Right lobe of liver (tissue), 6 donors: ENCODE measurements around the gene RTKN. TPM values are rescaled to one million over a fixed set of nuclear protein-coding genes. Genes with fewer than 3 reads are reported as not detected.

Experiments used
- ATAC-seq, 4 donors: fragments of 200-7000 bp; cut with Tn5 transposase; one replicate each; pipeline ENCODE4 v1.9.1; 2020; ENCODE audit warnings: mild to moderate bottlenecking in 4 of 4, moderate library complexity in 4 of 4
- DNase-seq, 3 donors: peaks; one replicate each; pipeline ENCODE4 v3.0.0-alpha.2; 2020
- H3K27ac ChIP-seq, 3 donors: fragments of 200-600 bp; one replicate each; pipeline ENCODE4 v1.8.0; 2022
- H3K27me3 ChIP-seq, 2 donors: fragments of 200-600 bp; one replicate each; pipeline ENCODE4 v1.8.0; 2022
- H3K36me3 ChIP-seq, 4 donors: fragments of 200-600 bp; sonication (generic) in 1 of 4; one replicate each; pipeline versions ENCODE4 v1.5.1 to v1.8.0; 2017 to 2022; ENCODE audit warnings: control low read depth in 1 of 4
- H3K4me1 ChIP-seq, 4 donors: fragments of 200-600 bp; sonication (generic) in 1 of 4; one replicate each; pipeline versions ENCODE4 v1.5.1 to v1.8.0; 2017 to 2022; ENCODE audit warnings: control low read depth in 1 of 4
- H3K4me3 ChIP-seq, 3 donors: fragments of 200-600 bp; one replicate each; pipeline ENCODE4 v1.8.0; 2022
- H3K9me3 ChIP-seq, 4 donors: fragments of 200-600 bp; sonication (generic) in 1 of 4; one replicate each; pipeline versions ENCODE4 v1.5.1 to v1.8.0; 2017 to 2022; ENCODE audit warnings: control low read depth in 1 of 4
- CTCF ChIP-seq, 4 donors: fragments of 200-600 bp in 3 of 4; fragments of 450-650 bp in 1 of 4; IDR thresholded peaks; one replicate each; pipeline versions ENCODE4 v1.5.1 to v1.8.0; 2016 to 2022; ENCODE audit warnings: antibody characterized with exemption in 4 of 4, mild to moderate bottlenecking in 2 of 4
- POLR2A ChIP-seq: fragments of 450-650 bp; IDR thresholded peaks from one replicate; pipeline ENCODE4 v1.6.1; 2017; ENCODE audit warnings: antibody characterized with exemption, mild to moderate bottlenecking
- WGBS: methylation state at CpG from one replicate; pipeline ENCODE4 v1.1.6; 2018; ENCODE audit warnings: low coverage, low lambda C conversion rate; ENCODE audit not compliant: insufficient coverage; ENCODE audit errors: missing lambda C conversion rate; 5-methylcytosine and 5-hydroxymethylcytosine counted together
- intact Hi-C, 2 donors: fragments of 100-400 bp; cut with DNase I; formaldehyde crosslinking; loops; one replicate each; pipeline versions ENCODE4 v1.11.2 to v1.14.1; 2022
- total RNA-seq, 6 experiments: library from RNA; depleted of rRNA in 2 of 6; stranded (reverse); fragments of >200 nt in 2 of 6; fragmentation: NEBNext Ultra II Directional in 3 of 6; extraction: Animal tissue kit (Norgen Biotek cat#: 25700) in 3 of 6; gene quantifications; one replicate each; pipeline versions ENCODE4 v1.1.0 to v1.2.4, GENCODE V29; 2016 to 2023
- donor health status: DM: no; HTN: yes; CAD: no.
- donor health status: DM: no; HTN: no; CAD: no.
- donor health status: DM: no; HTN: no; CAD: no.
- donor health status: DM: no; HTN: yes; CAD: no.
- donor health status: DM: no; HTN: yes; CAD: no.

RTKN gene
- total RNA-seq, 6 experiments from 2014 or later = 61.5 to 103 (median 83.0) TPM

GRCh38 chr2:74481431-74481830 is 39.7 kb upstream of the RTKN start:
- no peak for DNase-seq

DNA sequence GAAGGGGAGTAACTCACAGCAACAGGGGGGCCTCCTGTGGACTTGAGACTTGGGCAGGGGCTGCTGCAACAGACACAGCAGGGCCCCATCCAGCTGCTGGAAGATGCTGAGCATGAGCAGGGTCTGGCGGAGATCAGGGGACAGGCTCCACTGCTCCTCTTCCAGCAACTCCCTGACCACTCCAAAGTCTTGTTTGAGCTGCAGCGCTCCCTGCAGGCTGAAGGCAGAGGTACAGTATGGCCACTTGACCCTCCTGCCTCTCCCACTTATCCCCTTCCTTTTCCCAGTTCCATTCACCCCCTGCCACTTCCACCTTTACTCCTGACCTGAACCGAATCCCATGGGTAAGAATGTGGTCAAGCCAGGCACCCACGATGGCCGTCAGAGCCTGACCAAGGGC is 33.2 kb upstream of the RTKN start:
- Histone ChIP-seq H3K27ac (no peak overlapping the region), H3K27me3 (no peaks in the 10 kb centered on the region), H3K4me1 (peaks cover 0 to 29% (median 5%) of the 10 kb centered on the region in 4 donors), H3K36me3 (peaks cover 0 to 20% (median 5%) of the 10 kb centered on the region in 4 donors), H3K9me3 (no peaks in the 10 kb centered on the region), H3K4me3 (no peak overlapping the region)
- TF ChIP-seq CTCF (IDR thresholded peaks at IDR 0.05) (peak in 2 of 4 donors; percentile 9), POLR2A (no peak)
- no peak for ATAC-seq
- DNase-seq = no peak
- intact Hi-C loops = no loop called here
- no CpG with 5 or more reads among the region's 5 CpGs for WGBS

More at GRCh38 chr2:74481431-74481830, 39.7 kb upstream of the RTKN start:
- WGBS = 38% methylated on average over 1 of the region's 3 CpGs
- no peak for TF ChIP-seq CTCF (IDR thresholded peaks at IDR 0.05)
- no peak for TF ChIP-seq POLR2A
- no peaks in the 10 kb centered on the region for H3K27me3 ChIP-seq
- peak overlapping the region; percentile 93 to 99 (median 97) for H3K4me3 ChIP-seq
- no peak overlapping the region for H3K27ac ChIP-seq
- H3K36me3 ChIP-seq = peaks cover 0 to 16% (median 2%) of the 10 kb centered on the region in 4 donors
- peaks cover 0 to 46% (median 10%) of the 10 kb centered on the region in 4 donors for H3K4me1 ChIP-seq
- intact Hi-C loops = no loop called here
- ATAC-seq = no peak
- H3K9me3 ChIP-seq = no peaks in the 10 kb centered on the region

DNA sequence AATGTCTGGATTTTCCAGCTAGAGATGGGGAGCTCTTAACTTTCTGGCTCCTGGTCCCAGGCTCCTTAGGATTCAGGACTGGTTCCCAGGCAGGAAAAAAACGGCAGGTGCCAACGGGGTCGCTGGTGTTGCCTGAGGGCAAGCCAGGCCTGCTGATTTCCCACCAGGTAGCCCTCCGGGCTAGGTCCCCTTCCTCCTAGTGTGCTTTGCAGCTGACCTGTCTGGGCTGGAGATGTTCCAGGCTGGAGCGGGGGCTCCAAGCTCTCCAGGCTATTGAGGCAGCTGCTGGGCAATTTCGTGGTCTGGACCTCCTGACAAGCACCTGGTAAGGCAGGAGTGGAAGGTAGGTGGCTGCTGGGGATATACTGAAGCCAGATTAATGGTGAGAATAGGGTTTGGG is 32.7 kb upstream of the RTKN start:
- no peaks in the 10 kb centered on the region for H3K9me3 ChIP-seq
- intact Hi-C loops = no loop called here
- 88% methylated on average over 3 of the region's 6 CpGs for WGBS
- no peak overlapping the region for H3K27ac ChIP-seq
- no peak for ATAC-seq
- H3K4me1 ChIP-seq = peaks cover 0 to 29% (median 5%) of the 10 kb centered on the region in 4 donors
- H3K36me3 ChIP-seq = peaks cover 0 to 20% (median 5%) of the 10 kb centered on the region in 4 donors
- no peak for DNase-seq
- TF ChIP-seq CTCF (IDR thresholded peaks at IDR 0.05) (no peak), POLR2A (no peak)
- H3K27me3 ChIP-seq = no peaks in the 10 kb centered on the region
- no peak overlapping the region for H3K4me3 ChIP-seq

- ATAC-seq = peak; percentile 8 to 19 (median 14)
Measured at GRCh38 chr2:74472945-74473258, 31.2 kb upstream of the RTKN start.

More at GRCh38 chr2:74472945-74473258, 31.2 kb upstream of the RTKN start:
- TF ChIP-seq POLR2A (no peak), CTCF (IDR thresholded peaks at IDR 0.05) (no peak)
- intact Hi-C loops = no loop called here
- peaks cover 0 to 29% (median 5%) of the 10 kb centered on the region in 4 donors for H3K4me1 ChIP-seq
- H3K27me3 ChIP-seq = no peaks in the 10 kb centered on the region
- H3K27ac ChIP-seq = peak overlapping the region; percentile 66 to 91 (median 88)
- H3K4me3 ChIP-seq = peak overlapping the region; percentile 56 to 65 (median 57)
- DNase-seq = no peak
- WGBS = 5% methylated on average over 7 of the region's 7 CpGs
- H3K9me3 ChIP-seq = no peaks in the 10 kb centered on the region
- H3K36me3 ChIP-seq = peaks cover 0 to 16% (median 5%) of the 10 kb centered on the region in 4 donors
